HS-5 (cell line): ENCODE measurements around the gene KCTD3.

Experiments used
- DNase-seq: peaks from one replicate; pipeline ENCODE4 v3.0.0-alpha.2; 2012; ENCODE audit warnings: low read depth

Gene KCTD3

GRCh38 chr1:215657047-215657446 is 89.9 kb downstream of the KCTD3 start:
- DNase-seq: no peak

GRCh38 chr1:215660259-215660658 is 93.2 kb downstream of the KCTD3 start:
- DNase-seq: no peak

GRCh38 chr1:215661033-215661432 is 93.9 kb downstream of the KCTD3 start:
- DNase-seq: no peak

DNA sequence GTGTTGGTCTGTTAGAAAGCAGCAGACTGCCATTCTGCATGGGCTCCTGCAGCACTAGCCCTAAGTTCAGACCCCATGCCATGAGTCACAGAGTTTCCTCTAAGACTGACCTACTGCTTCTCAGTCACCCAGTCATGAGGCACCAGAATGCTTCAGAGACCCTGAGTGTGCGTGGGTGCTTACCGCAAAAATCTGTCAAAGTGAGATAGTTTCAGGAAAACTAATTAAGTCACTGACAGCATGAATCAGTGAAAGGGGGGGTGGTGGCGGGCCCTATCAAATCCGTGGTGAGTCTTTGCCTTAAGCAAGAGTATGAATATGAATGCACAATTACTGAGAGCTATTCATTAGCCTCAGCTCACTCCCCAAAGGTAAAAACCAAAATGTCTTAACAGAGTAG is 98.1 kb downstream of the KCTD3 start:
- DNase-seq: no peak

DNA sequence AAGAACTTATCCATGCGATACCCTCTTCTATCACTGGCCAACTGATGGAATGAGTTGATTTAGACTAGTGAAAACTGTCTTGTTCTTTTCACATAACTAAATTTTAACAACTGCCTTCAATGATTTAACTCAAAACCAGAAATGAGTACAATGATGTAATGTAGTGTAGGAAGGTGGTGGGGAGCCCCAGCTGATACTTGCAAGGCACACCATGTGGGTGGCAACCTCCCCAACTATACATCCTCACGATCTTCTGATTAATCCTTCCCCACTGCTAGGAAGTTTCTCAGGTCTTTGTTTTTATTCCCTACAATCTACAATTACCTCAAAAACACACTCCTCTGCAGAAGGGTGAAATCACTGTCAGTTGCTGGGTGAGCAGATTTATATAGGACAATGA is 100.7 kb downstream of the KCTD3 start:
- no peak for DNase-seq

DNA sequence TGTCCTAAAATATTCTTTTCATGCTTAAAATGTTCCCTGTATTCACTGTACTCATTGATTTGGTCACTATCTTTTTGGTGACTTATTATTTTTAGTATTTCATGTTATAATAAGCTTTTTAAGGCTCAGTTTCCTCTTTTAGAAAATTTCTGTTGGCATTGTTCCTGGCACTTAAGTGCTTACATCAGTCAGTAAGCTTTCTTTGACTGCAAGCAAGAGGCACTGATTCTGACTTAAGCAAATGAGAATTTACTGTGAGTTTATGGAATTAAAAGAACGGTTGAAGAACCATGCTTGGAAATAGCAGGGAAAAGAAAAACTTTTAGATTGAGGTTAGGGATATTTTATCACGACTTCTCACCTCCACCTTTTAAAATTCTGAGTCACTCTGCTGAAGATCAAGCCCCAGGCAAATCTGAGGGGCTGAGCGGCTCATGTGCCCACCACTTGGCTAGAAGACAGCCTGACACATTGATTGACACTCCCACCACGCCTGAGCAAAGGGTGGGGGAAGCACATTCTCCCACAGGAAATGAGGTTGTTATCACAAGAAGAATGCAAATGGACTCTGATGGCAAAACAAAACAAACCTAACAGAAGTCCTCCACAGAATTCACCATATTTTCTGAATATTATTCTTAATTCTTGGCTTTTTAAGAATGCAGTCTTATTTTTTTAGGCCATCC is 102.8 kb downstream of the KCTD3 start:
- no peak for DNase-seq
